DOHH2 (cell line): ENCODE data around the gene ANO6.

Source experiments
- H3F3A ChIP-seq: fragments of 200-600 bp; sonication (generic), shearing (Covaris generic); 2 replicates; pipeline ENCODE4 v1.6.0; 2016; ENCODE audit warnings: antibody characterized with exemption, mild to moderate bottlenecking; ENCODE audit not compliant: control insufficient read depth, insufficient read depth
- H3K27ac ChIP-seq: fragments of 200-600 bp; sonication (generic); 2 replicates; pipeline ENCODE4 v1.5.1; 2014; ENCODE audit warnings: low read depth, mild to moderate bottlenecking, low read length, moderate library complexity
- H3K27me3 ChIP-seq: fragments of 200-600 bp; sonication (generic); 2 replicates; pipeline ENCODE4 v1.6.1; 2014; ENCODE audit warnings: mild to moderate bottlenecking, low read length, mixed read lengths; ENCODE audit not compliant: control insufficient read depth
- H3K36me3 ChIP-seq: fragments of 200-600 bp; sonication (generic); 2 replicates; pipeline ENCODE4 v1.6.1; 2014; ENCODE audit warnings: mild to moderate bottlenecking, low read length, moderate library complexity, mixed read lengths; ENCODE audit not compliant: control insufficient read depth
- H3K4me1 ChIP-seq: fragments of 200-600 bp; sonication (generic); 2 replicates; pipeline ENCODE4 v1.6.1; 2014; ENCODE audit warnings: mild to moderate bottlenecking, low read length, mixed read lengths; ENCODE audit not compliant: control insufficient read depth
- H3K4me2 ChIP-seq: fragments of 200-600 bp; sonication (generic); 2 replicates; pipeline ENCODE4 v1.6.0; 2014; ENCODE audit warnings: mild to moderate bottlenecking, low read length, moderate library complexity
- H3K4me3 ChIP-seq: fragments of 200-600 bp; sonication (generic); 2 replicates; pipeline ENCODE4 v1.5.1; 2014; ENCODE audit warnings: mild to moderate bottlenecking, low read length, mixed read lengths
- H3K79me2 ChIP-seq: fragments of 200-600 bp; sonication (generic); 2 replicates; pipeline ENCODE4 v1.6.1; 2014; ENCODE audit warnings: mild to moderate bottlenecking, low read length, mixed read lengths; ENCODE audit not compliant: control insufficient read depth
- H3K9me2 ChIP-seq: fragments of 200-600 bp; sonication (generic); replicated peaks from 2 replicates; pipeline ENCODE4 v1.6.1; 2014; ENCODE audit warnings: mild to moderate bottlenecking, low read length, mixed read lengths; ENCODE audit not compliant: control insufficient read depth
- H3K9me3 ChIP-seq: fragments of 200-600 bp; sonication (generic); 2 replicates; pipeline ENCODE4 v1.6.1; 2014; ENCODE audit warnings: antibody characterized with exemption, low read length, mixed read lengths; ENCODE audit not compliant: control insufficient read depth, insufficient read depth
- H4K20me1 ChIP-seq: fragments of 200-600 bp; sonication (generic); 2 replicates; pipeline ENCODE4 v1.6.0; 2014; ENCODE audit warnings: low read depth, mild to moderate bottlenecking, antibody characterized with exemption, low read length, moderate library complexity; ENCODE audit not compliant: control insufficient read depth, insufficient read depth
- CTCF ChIP-seq: fragments of 200-600 bp; sonication (generic); IDR thresholded peaks from one replicate; pipeline ENCODE4 v1.5.1; 2014; ENCODE audit warnings: antibody characterized with exemption, mild to moderate bottlenecking, low read depth, low read length; ENCODE audit not compliant: poor library complexity, severe bottlenecking
- EZH2phosphoT487 ChIP-seq: fragments of 200-600 bp; sonication (generic); IDR thresholded peaks from 2 replicates; pipeline ENCODE4 v1.6.1; 2017; ENCODE audit warnings: borderline replicate concordance, mild to moderate bottlenecking, antibody characterized with exemption, low read length, moderate library complexity, mixed read lengths

Gene ANO6

GRCh38 chr12:45298721-45299692 lies 83.1 kb downstream of the ANO6 start:
- no peak overlapping the region for H3K27ac ChIP-seq
- H3K9me3 ChIP-seq, result no peaks in the 10 kb centered on the region
- no peak for TF ChIP-seq CTCF
- no peak for TF ChIP-seq EZH2phosphoT487
- no peaks in the 10 kb centered on the region for H3F3A ChIP-seq
- H3K4me1 ChIP-seq, result no peaks in the 10 kb centered on the region
- no peaks in the 10 kb centered on the region for H3K27me3 ChIP-seq
- H3K79me2 ChIP-seq, result no peaks in the 10 kb centered on the region
- H3K36me3 ChIP-seq, result peaks cover 6% of the 10 kb centered on the region
- H3K4me2 ChIP-seq, result no peak overlapping the region
- H3K9me2 ChIP-seq, result no peaks in the 10 kb centered on the region
- H4K20me1 ChIP-seq, result no peaks in the 10 kb centered on the region
- no peak overlapping the region for H3K4me3 ChIP-seq

- no peak overlapping the region for H3K4me2 ChIP-seq
- H3F3A ChIP-seq, result no peaks in the 10 kb centered on the region
- H3K9me2 ChIP-seq, result no peaks in the 10 kb centered on the region
- TF ChIP-seq CTCF, result no peak
- no peak for TF ChIP-seq EZH2phosphoT487
- H4K20me1 ChIP-seq, result no peaks in the 10 kb centered on the region
- no peaks in the 10 kb centered on the region for H3K27me3 ChIP-seq
- no peaks in the 10 kb centered on the region for H3K9me3 ChIP-seq
- no peaks in the 10 kb centered on the region for H3K79me2 ChIP-seq
- no peaks in the 10 kb centered on the region for H3K4me1 ChIP-seq
- H3K4me3 ChIP-seq, result no peak overlapping the region
- no peak overlapping the region for H3K27ac ChIP-seq
- peaks cover 7% of the 10 kb centered on the region for H3K36me3 ChIP-seq
Measured at GRCh38 chr12:45302621-45303369, 86.9 kb downstream of the ANO6 start.

GRCh38 chr12:45303945-45304344 lies 88.0 kb downstream of the ANO6 start:
- Histone ChIP-seq H3K27me3 (no peaks in the 10 kb centered on the region), H4K20me1 (no peaks in the 10 kb centered on the region), H3K79me2 (no peaks in the 10 kb centered on the region), H3K4me3 (no peak overlapping the region), H3F3A (no peaks in the 10 kb centered on the region), H3K27ac (no peak overlapping the region), H3K9me3 (no peaks in the 10 kb centered on the region), H3K4me2 (no peak overlapping the region), H3K36me3 (peaks cover 7% of the 10 kb centered on the region), H3K4me1 (no peaks in the 10 kb centered on the region), H3K9me2 (no peaks in the 10 kb centered on the region)
- no peak for TF ChIP-seq CTCF
- no peak for TF ChIP-seq EZH2phosphoT487
